ENCODE results near the gene SAMD10.
"Not testable (repeated sequence)": the region's sequence is repeated elsewhere in the genome, so short reads cannot be mapped to it uniquely, and the experiment has no call there.

SAMD10 gene

DNA sequence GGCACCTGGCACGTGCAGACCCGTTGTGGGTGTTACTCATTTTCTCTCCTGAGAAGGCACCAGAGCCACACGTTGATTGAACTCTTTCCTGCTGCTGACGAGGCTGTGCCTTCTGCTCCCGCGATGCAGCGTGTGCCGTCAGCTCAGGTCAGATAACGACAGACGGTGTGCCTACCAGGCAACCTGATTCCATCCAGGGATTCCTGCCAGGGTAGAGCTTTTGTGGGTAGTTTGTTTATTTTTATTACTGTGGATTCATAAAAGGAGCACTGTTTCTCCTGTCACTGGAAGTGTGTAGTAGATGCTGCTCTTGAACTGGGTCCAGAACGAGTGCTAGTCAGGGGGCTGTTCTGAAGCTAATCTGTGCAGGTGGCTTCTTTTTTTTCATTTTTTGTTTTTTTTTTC lies 22.2 kb upstream of the SAMD10 start:
- peak; percentile 16 for DNase-seq (ENCODE audit: low spot score)

DNA sequence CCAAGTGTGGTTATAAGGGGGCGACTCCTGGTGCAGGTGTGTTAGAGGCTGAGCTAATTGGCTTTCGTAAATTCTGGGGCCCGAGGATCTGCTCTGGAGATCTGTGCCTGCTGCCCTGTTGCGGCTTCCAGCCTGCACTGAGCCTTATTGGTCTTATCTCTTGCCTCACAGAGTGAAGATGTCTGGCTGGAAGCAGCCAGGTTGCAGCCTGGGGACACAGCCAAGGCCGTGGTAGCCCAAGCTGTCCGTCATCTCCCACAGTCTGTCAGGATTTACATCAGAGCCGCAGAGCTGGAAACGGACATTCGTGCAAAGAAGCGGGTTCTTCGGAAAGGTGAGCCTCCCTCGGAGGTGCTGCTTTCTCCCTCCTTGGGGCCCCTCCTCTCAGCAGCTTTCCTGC lies 21.5 kb upstream of the SAMD10 start:
- no peak for DNase-seq (ENCODE audit: low spot score)

DNA sequence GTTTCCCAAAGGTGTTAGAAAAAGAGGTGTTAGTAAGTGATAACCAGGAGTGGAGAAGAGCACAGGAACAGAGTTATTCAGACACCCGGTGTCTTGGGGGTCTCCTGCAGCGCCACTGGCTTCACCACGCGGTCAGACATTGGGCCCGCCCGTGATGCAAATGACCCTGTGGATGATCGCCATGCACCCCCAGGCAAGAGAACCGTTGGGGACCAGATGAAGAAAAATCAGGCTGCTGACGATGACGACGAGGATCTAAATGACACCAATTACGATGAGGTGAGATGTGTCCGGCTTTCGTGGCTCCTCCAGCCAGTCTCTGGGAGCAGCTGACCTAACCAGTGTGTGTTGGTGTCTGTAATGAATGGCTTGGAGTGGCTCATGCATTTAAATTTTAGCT lies 3.5 kb upstream of the SAMD10 start:
- no peak for DNase-seq (ENCODE audit: low spot score)

DNA sequence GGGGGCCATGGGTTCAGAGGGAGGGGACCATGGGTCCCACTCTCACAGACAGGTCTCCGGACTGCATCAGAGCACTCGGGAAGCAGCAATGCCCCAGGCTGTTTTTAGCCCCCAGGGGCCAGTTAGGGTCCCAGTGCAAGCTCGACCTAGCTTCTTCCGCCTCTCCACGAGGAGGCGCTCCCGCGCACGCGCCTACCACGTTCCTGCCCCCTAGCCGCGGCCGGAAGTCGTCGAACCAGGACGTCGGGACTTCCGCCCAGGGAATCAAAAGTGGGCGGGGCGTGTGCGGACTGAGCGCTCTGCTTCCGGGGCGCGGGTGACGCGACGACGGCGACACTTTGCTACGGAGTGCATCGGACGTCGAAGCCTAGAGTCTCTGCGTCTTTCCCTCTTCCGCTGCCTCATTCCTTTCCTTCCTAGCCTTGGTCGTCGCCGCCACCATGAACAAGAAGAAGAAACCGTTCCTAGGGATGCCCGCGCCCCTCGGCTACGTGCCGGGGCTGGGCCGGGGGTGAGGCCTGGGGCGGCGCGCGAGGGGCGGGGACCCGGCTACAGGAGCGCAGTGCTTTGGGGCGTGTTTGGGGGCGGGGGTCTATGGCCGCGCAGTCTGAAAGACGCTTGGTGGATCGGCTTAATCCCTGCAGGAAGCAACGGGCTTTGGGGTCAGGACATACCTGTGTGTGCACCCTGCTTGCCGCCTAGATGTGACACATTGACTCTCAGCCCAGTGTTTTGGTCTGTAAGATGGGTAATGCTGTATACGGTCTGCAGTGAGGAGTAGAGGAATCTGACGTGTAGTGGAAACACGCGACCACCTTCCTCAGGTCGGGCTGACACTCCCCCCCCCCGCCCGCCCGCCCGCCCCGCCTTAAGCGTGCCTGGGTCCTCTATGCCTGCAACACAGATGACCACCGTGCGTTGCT lies 1.6 kb upstream of the SAMD10 start, which contains the start of gene PRPF6:
Gene PRPF6 (plus strand): TSS at position 327 of the 923 bp plus-strand sequence. CDS start 114 bp downstream, at position 441.
- DNase-seq (ENCODE audit: low spot score), result peak; percentile 92

DNA sequence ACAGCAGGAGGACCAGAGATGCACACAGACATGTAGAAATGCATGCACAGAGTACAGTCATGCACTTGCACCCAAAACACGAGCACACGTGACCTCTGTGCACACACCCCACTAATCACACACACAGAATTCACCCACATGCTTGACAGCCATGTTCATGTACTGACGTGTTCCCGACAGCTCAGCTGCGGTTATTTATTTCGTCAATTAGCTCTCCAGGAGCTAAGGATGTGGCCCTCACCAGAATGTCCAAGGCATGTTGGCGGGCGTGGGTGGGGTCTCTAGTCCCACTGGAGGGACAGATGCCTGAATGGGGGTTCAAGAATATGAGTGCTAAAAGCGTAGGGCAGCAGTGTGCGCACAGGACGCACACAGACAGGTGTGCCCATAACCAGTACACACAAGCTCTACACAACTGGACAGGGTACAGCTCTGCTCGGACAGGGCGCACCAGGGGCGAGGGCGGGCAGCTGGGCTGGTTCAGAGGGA lies 919 bp upstream of the SAMD10 start:
- peak; percentile 26 for DNase-seq (ENCODE audit: low spot score)

DNA sequence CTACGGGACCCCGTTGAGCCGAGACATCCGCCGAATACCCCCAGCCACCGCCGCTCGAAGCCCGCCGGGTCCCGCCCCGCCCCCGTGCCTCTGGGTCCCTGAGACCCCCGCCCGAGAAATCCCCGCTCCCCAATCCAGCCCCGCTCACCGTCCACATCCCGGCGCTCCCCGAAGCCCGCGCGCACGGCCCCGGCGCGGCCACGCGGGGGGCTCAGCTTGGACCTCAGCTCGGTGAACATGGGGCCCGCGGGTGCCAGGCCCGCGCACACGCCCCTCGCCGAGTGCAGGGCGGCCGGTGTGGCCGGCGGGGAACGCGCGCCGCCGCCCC lies 249 bp downstream of the SAMD10 start:
- DNase-seq (ENCODE audit: low spot score), result no peak

DNA sequence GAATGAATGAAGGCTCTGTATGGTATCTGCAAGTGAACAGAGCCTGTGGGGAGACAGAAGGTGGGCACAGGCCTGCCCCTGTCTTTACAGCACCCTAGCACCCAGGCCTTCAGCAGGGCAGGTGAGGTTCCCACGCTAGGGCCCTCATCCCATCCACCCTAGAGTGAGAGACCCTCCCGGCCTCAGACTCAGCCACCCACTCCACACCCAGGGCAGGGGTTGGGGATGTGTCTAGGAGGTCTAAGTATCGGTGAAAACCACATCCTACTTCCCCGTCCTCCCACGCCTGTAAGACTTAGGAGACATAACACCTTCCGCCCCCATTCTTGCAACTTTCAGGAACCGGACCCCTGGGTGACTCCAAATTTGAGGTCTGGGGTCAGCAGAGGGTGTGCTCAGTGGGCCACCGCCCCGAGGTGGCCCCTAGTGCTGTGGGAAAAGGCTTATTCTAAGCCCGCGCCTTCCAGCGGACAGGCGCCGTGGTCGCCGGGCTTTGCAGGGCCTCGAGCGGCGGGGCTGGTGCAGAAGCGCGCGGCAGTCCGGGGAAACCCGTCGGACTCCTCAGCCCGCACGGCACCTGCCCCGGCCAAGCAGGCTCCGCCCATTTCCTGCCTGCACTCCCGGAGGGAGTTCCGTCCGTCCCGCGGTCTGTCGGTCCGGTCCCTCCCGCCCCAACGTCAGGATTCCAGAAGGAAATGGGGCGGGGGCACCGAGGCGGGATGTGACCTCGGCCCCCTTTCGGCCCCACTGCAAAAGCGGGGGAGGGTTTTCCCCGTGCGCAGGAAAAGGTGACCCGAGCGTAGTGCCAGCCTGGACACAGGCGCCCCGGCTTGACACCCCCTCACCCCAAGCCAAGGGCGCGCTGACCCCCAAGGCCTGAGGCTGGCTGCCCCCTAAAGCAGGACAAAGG lies 868 bp downstream of the SAMD10 start:
- DNase-seq (ENCODE audit: low spot score), result no peak

DNA sequence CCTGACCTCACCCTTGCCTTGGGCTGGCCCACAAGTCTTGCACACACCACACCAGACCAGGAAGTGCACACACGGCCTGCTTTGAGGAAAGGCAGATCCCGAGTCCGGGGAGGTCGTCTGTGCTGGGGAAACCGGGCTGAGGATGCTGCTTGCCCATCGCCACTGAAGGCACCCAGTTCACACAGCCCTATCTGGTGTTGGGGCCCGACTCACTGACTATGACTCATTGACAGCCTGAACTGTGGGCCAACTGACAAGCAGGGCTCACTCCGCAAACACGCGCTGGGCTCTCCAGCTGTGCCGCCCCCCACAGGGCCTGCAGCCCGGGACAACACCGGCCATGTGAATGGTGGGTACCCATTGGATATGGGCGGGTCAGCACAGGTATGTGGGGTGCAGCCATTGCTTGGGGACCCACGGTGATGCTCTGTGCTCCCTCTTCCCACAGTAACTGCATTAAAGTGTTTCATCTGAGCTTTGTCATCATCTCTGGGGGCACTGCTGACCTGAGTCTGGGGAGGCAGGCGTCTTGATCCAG lies 1.6 kb downstream of the SAMD10 start:
- no peak for DNase-seq (ENCODE audit: low spot score)

DNA sequence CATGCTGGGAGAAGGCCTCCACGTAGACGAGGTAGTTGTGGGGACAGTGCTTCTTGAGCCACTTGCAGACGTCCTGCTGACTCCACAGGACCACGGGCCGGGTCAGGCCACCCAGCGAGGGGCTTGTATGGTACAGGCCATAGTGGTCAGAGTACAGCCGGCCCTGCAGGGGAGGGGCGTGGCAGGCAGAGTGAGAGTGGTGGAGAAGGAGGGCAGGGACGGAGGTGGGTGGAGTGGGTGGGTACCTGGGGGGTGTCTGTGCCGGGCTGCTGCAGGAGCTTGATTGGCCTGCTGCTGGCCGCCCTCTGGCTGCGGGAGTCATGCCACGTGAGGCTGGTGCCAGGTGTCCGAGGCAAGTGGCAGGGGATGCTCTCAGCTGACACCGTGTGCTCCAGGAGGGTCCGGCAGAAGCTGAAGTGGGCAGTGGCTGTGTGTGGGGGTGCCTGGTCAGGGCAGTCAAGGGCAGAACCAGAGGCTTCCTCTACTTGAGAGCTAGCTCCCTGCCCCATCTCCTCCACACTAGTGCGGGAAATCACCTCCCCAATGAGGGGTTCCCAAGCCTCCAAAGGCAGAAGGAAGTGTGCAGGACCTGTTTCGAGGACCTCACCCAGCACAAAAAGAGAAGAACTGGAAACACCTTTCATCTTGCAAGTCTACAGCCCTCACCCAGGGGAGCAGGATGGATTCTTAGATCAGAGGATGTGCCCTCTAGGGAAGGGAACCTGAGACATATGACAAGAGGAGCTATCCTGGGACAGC lies 2.3 kb downstream of the SAMD10 start:
- DNase-seq (ENCODE audit: low spot score), result no peak

DNA sequence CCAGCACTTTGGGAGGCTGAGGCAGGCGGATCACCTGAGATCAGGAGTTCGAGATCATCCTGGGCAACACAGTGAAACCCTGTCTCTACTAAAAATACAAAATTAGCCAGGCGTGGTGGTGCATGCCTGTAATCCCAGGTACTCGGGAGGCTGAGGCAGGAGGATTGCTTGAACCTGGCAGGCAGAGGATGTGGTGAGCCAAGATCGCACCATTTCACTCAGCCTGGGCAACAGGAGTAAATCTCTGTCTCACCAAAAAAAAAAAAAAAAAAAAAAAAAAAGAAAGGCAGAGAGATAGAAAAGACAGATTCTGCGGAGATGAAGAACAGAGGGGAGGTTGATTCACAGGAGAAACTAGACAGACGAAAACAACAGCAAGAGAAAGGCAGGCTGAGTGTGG lies 2.9 kb downstream of the SAMD10 start:
- not testable (repeated sequence) for DNase-seq (ENCODE audit: low spot score)

DNA sequence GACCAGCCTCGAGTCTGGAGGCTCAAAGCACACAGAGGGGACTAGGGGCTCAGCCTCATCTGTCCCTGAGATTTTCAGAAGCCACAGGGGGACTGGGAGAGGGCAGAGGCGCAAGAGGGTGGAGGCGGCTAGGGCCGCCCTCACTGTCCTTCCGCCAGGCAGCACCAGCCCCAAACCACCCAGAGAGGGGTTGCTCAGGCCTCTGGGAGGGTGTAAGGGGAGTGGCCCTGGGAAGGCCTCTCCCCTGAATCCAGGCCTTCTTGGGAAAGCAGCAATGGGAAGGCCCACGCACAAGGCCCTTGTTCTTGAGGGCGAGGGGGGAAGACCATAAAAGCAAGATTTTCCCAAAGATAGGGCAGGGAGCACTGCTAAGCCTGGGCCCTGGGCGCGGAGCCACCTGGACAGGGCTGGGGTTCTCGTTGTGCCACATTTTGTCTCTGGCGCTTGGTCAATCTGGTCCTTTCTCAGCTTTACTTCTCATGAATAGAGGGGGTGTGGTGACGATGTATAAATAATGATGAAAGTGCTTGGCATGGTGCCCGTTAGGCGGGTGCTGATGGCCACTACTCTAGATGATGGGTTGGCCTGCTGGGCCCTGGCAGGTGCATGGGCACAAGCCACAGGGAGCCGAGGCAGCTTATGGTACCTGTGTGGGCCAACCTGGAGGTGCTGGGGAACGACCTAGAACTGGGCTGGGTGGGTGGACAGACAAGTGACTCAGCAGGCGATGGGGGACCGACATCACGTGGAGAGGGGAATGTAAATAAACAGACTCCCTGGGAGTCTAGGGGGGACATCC lies 4.8 kb downstream of the SAMD10 start:
- DNase-seq (ENCODE audit: low spot score), result no peak

DNA sequence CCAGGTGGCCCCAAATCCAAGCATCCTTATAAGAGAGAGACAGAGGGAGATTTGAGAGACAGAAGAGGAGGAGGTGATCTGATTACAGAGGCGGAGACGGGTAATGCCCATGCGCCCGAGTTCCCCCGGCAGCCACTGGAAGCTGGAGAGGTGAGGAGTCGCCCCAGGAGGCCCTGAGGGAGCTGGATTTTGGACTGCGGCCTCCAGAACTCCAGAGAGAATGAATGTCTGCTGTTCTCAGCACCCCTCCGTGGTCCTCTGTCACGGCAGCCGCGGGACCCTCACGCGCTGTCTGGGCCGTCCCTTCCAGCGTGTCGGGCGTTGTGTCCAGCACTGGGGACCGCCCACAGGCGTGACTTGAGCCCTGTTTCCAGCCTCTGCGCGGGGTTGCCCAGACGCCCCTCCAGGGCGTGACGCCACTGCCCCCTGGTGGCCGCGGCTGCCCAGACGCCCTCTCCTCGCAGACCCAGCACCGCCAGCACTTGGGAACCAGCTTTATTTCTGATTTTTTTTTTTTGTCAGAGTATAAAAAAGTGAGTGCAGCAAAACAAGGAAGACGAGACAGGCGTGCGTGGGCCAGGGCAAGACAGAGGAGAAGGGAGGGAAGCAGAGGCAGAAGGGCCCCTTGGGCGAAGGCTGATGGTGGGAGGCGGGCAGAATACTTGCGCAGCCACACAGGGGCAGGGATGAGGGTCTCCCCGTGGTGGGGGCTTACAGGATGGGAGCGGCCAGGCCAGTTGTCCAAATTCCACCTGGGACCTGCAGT lies 5.6 kb downstream of the SAMD10 start:
- DNase-seq (ENCODE audit: low spot score), result peak; percentile 73

DNA sequence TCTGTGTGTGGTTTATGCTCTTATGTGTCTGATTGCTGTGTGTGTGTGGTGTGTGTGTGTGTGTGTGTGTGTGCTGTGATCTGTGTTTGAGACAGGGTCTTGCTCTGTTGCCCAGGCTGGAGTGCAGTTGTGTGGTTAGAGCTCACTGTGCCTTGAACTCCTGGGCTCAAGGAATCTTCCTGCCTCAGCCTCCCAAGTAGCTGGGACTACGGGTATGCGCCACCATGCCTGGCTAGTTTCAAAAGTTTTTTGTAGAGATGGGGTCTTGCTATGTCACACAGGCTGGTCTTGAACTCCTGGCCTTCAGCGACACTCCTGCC lies 6.3 kb downstream of the SAMD10 start:
- no peak for DNase-seq (ENCODE audit: low spot score)

DNA sequence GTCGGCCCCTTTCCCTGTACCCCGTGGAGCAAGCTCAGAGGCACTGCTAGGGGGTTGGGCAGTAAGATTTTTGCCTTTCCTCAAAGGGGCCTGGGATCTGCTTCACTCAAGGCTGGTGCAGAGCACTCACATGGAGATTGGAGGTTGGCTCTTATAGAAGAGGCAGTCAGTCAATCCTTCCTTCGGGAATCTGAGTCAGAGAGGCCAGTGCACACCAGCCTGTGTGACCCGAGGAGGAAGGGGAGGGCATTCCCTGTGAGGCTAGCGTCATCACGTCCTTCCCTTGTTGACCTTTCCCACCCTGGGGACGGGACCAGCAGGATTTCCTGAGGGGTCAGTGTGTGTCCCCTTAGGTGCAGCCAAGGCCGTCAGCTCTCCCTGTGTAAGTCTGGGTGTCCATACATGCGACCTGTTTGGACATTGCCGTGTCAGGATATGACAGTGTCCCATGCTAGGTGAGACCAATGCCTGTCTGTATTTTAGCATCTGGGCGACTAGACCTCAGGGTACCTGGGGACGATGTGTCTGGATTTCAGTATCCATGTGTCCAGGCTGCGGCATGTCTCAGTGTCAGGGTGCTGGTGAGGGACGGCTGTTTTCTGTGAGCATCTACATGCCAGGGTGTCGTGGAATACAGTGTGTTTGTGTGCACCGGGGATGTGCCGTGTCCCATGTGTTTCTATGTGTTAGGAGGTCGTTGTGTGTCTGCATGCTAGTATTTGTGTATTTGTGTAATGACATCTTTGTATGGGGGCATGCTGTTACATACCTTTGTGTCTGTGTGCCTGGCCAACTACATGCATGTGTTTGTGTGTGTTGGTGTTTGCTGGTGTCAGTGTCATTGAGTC lies 6.9 kb downstream of the SAMD10 start:
- no peak for DNase-seq (ENCODE audit: low spot score)

DNA sequence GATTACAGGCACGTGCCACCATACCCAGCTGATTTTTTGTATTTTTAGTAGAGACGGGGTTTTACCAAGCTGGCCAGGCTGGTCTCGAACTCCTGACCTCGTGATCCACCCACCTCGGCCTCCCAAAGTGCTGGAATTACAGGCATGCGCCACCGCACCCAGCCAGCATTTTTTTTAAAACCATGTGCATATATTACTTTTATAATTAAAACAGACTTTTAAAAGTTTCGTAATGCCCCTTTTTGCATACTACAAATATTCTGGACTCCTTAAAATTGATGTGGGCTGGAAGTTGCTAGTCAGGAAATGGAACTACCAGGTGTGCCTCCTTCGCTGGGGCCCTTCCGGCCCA lies 7.5 kb downstream of the SAMD10 start:
- DNase-seq (ENCODE audit: low spot score), result not testable (repeated sequence)

DNA sequence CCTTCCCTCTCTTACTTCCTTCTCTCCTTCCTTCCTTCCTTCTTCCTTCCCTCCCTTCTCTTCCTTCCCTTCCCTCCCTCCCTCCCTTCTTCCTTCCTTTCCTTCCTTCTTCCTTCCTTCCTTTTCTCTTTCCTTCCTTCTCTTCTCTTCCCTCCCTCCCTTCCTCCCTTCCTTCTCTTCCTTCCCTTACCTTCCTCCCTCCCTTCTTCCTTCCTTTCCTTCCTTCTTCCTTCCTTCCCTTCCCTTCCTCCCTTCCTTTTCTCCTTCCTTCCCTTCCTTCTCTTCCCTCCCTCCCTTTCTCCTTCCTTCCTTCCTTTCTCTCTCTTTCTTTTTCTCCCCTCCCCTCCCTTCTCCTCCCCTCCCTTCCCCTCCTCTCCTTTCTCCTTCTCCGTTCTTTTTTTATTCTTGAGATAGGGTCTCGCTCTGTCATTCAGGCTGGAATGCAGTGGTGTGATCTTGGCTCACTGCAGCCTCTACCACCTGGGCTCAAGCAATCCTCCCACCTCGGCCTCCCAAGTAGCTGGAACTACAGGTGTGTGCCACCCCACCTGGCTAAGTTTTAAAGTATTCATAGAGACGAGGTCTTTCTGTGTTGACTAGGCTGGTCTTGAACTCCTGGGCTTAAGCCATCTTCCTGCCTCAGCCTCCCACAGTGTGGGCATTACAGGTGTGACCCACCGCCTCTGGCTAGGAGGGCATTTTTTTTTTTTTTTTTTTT lies 8.6 kb downstream of the SAMD10 start:
- no peak for DNase-seq (ENCODE audit: low spot score)

DNA sequence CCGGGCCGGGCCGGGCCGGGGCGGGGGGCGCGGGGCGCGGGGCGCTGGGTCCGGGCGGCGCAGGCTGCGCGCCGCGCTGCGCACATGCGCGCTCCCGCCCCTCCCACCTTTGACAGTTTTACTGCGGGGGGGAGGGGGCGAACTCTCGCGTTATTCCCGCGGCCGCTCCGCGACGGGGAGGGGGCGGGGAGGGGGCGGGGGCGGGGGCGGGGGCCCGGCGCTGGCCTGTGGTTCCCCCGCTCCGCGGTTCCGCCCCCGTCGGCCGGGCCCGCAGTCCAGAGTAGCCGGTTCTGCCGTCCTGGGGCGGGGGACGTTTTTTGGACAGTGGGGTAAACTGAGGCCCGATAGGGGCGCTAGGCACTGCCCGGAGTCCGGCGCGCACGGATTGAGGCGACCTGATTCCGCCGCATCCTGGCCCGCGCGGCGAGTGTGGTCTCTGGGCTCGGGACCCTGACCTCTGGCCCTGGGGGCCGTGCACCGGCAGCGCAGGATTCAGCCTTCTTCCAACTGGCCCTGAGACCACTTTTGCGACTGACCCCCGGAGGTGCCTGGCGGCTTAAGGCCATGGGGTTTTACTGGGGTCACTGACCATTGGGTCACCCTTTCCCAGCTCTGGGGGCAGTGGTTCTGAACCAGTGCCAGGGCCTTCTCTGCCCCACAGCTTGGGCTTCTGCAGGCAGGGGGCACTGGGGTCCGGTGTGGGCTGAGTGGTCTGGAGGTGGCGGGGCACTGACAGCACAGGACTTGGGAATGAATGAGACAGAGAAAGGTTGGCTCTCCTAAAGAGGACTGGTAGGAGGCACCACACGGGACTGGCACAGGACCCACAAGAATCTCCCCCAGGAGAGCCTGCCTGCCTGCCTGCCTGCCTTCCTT lies 9.4 kb downstream of the SAMD10 start, which contains the start of gene ZNF512B:
Gene ZNF512B (minus strand): TSS at position 93 of the 876 bp plus-strand sequence. CDS start 1,980 bp downstream, outside the sequence.
- no peak for DNase-seq (ENCODE audit: low spot score)

All from pons (tissue), 1 donor.